ENCODE measurements around the gene RAB10. TPM values are rescaled to one million over a fixed set of nuclear protein-coding genes. Genes with fewer than 3 reads are reported as not detected.

The RAB10 gene
- total and polyA plus RNA-seq, 9 of the 15 experiments (the other 6 are each of a cell fraction or from before 2014, with no cell fraction given) = 25.1 to 214 (median 157) TPM

GRCh38 chr2:26072925-26073768 lies 39.3 kb downstream of the RAB10 start (continued):
- TF ChIP-seq, protein P1, sequence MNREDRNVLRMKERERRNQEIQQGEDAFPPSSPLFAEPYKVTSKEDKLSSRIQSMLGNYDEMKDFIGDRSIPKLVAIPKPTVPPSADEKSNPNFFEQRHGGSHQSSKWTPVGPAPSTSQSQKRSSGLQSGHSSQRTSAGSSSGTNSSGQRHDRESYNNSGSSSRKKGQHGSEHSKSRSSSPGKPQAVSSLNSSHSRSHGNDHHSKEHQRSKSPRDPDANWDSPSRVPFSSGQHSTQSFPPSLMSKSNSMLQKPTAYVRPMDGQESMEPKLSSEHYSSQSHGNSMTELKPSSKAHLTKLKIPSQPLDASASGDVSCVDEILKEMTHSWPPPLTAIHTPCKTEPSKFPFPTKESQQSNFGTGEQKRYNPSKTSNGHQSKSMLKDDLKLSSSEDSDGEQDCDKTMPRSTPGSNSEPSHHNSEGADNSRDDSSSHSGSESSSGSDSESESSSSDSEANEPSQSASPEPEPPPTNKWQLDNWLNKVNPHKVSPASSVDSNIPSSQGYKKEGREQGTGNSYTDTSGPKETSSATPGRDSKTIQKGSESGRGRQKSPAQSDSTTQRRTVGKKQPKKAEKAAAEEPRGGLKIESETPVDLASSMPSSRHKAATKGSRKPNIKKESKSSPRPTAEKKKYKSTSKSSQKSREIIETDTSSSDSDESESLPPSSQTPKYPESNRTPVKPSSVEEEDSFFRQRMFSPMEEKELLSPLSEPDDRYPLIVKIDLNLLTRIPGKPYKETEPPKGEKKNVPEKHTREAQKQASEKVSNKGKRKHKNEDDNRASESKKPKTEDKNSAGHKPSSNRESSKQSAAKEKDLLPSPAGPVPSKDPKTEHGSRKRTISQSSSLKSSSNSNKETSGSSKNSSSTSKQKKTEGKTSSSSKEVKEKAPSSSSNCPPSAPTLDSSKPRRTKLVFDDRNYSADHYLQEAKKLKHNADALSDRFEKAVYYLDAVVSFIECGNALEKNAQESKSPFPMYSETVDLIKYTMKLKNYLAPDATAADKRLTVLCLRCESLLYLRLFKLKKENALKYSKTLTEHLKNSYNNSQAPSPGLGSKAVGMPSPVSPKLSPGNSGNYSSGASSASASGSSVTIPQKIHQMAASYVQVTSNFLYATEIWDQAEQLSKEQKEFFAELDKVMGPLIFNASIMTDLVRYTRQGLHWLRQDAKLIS (CRISPR knock-in tag; IDR thresholded peaks at IDR 0.05) = no peak
- peak; percentile 68; the same call in 1 of the 2 replicates for TF ChIP-seq CEBPG (CRISPR knock-in tag; IDR thresholded peaks at IDR 0.05)
- peak; percentile 30 to 45; a peak in 1 of 4 replicates for TF ChIP-seq CEBPG (tag; conservative IDR thresholded peaks at IDR 0.05 in 1 of 2, IDR thresholded peaks at IDR 0.05 in 1 of 2)
- peak; percentile 57; the same call in 1 of the 2 replicates for TF ChIP-seq SOX6 (IDR thresholded peaks at IDR 0.05)
- peak; percentile 26 to 90 for TF ChIP-seq AFF1 (IDR thresholded peaks at IDR 0.05; ENCODE audit: low read depth in 1 of 2, partially characterized antibody in 2 of 2)
- TF ChIP-seq SNIP1 (IDR thresholded peaks at IDR 0.05; ENCODE audit: low read depth) = no peak
- no peak for TF ChIP-seq KAT7 (CRISPR knock-in tag; IDR thresholded peaks at IDR 0.05; ENCODE audit: borderline replicate concordance)
- TF ChIP-seq, protein P2, sequence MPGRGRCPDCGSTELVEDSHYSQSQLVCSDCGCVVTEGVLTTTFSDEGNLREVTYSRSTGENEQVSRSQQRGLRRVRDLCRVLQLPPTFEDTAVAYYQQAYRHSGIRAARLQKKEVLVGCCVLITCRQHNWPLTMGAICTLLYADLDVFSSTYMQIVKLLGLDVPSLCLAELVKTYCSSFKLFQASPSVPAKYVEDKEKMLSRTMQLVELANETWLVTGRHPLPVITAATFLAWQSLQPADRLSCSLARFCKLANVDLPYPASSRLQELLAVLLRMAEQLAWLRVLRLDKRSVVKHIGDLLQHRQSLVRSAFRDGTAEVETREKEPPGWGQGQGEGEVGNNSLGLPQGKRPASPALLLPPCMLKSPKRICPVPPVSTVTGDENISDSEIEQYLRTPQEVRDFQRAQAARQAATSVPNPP (IDR thresholded peaks at IDR 0.05; ENCODE audit: borderline replicate concordance, insufficient read depth, insufficient read length) = no peak
- TF ChIP-seq, protein P3, sequence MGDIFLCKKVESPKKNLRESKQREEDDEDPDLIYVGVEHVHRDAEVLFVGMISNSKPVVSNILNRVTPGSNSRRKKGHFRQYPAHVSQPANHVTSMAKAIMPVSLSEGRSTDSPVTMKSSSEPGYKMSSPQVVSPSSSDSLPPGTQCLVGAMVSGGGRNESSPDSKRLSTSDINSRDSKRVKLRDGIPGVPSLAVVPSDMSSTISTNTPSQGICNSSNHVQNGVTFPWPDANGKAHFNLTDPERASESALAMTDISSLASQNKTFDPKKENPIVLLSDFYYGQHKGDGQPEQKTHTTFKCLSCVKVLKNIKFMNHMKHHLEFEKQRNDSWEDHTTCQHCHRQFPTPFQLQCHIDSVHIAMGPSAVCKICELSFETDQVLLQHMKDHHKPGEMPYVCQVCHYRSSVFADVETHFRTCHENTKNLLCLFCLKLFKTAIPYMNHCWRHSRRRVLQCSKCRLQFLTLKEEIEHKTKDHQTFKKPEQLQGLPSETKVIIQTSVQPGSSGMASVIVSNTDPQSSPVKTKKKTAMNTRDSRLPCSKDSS (IDR thresholded peaks at IDR 0.05; ENCODE audit: low read depth, partially characterized antibody) = no peak
- no peak for TF ChIP-seq WHSC1 (IDR thresholded peaks at IDR 0.05; ENCODE audit: low read length)
- no peak for TF ChIP-seq ZNF311 (CRISPR knock-in tag; IDR thresholded peaks at IDR 0.05)
- no peak for TF ChIP-seq NCOA6 (IDR thresholded peaks at IDR 0.05)
- no peak for TF ChIP-seq IRF1 (CRISPR knock-in tag; IDR thresholded peaks at IDR 0.05; ENCODE audit: borderline replicate concordance)
- peak in 1 of 2 experiments; percentile 59; a peak in 1 of 4 replicates for TF ChIP-seq RCOR1 (IDR thresholded peaks at IDR 0.05; ENCODE audit: borderline replicate concordance in 1 of 2, low read depth in 2 of 2, low read length in 2 of 2)
- peak; percentile 25; the same call in 1 of the 2 replicates for TF ChIP-seq POLR2A (conservative IDR thresholded peaks at IDR 0.05)
